HG02852 (cell line): ENCODE data around the gene RYR3.

Experiments
- ATAC-seq: cut with Tn5 transposase; IDR thresholded peaks from one replicate; pipeline ENCODE4 v1.9.1; 2021; ENCODE audit warnings: mild to moderate bottlenecking, moderate library complexity; ENCODE audit not compliant: unreplicated experiment

The RYR3 gene

DNA sequence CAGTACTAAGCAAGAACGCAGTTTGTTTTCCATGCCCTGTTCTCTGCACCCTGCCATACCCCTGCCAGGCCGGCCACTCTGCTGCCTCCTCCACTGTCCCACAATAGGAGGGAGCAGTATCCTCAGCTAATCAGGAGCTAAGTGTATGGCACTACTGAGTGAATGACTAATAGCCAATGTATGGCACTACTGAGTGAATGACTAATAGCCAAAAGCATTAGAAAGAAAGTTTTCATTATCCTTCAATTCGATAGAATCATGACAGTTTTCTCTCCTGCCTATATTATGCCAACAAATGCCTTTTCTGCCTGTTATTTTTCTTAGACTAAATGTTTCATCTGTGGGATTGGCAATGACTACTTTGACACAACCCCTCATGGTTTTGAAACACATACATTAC, 550.0 kb downstream of the RYR3 start:
- ATAC-seq, result no peak

DNA sequence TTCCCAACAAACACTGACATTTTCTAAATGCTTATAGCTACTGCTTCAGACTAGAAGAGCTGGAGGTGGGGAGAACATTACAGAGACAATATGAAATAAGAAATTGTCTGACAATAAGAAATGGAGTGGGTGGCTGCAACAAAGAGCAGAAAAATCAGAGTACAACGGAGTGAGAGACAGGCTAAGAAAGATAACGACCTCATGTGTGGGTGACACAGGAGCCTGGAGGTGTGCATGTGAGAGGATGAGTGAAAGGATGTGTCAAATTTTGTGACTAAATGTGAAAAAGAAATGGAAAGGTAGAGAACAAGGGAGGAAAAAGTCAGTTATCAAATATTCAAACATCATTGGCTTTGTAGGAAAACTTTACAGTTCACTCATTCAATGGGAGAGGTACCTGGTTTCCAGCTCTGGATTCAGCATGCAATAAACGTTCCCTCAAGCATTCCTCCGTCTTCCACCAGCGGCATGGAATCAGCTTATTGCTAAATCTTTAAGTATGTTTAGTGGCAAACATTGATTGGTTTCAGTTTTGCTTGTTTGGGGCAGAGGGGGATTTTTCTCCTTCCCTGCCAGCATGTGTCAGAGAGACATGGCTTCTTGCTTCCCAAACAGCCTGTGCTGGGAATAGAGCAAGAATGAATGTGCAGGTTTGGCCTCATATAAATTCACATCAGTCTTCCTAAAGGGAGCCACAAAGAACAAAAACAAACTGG, 553.8 kb downstream of the RYR3 start:
- no peak for ATAC-seq

DNA sequence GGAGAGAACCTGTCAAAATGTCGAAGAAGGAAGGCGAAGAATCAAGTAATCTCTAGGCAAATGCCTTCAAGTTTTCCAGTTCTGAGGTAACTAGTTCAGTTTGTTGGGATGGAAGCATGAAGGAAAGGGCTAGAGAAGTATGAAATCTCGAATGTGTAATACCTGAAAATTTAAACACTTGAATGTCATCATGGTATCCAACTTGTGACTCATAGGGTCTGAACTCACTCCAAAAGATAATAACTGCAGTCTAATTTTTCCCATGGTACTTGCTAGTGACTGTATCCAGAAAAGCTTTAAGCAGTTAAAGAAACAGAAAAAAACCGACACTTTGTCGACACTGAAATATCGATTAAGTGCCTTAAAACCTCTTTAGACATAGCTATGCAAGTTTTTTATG, 554.6 kb downstream of the RYR3 start:
- ATAC-seq, result no peak

DNA sequence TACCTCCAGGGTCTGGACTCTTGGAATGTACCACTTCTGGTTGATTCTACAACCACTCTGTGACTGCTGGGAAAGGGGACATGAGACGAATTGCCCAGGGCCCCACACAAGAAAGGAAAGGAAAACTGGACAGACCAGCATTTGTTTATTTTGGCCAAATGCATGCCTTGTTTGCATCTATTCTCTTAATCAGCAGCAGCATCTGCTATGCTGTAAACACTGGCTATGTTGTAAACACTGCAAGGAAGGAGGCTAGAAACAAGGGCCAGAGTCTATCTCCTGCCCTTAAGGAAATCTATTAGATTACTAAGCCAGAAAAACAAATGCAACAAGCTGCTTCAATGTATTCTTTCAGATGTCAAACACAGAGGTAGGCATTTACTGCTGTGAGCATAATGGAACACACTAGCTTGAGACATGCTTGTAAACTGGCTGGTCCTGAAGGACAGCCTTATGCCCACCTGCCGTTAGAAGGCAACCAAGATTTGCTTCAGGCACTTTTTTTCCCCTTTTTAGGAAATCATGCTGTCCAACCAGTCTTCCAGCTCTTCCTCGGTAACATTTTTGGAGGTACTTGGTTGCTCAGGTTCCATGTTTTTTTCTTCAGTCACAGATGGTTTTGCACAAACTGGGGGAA, 555.5 kb downstream of the RYR3 start:
- no peak for ATAC-seq

DNA sequence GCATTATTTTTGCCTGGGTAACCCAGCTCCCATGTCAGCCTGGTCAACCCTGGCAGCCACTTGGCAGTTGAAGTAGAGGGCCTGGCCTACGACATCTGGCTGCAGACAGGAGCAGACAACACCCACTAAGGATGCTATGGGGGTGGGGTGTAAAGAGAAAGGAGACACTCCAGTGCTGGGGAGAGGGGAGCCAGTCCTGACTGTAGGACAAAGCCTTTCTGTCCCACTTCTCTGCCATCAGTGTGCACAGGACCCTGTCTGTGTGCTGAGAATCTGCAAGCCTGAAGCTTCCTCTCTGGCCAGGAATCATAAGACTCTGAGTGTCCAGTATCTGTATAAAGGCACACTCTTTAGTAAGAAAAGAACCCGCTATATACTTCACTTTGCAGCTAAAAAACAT, 561.2 kb downstream of the RYR3 start:
- ATAC-seq, result no peak

DNA sequence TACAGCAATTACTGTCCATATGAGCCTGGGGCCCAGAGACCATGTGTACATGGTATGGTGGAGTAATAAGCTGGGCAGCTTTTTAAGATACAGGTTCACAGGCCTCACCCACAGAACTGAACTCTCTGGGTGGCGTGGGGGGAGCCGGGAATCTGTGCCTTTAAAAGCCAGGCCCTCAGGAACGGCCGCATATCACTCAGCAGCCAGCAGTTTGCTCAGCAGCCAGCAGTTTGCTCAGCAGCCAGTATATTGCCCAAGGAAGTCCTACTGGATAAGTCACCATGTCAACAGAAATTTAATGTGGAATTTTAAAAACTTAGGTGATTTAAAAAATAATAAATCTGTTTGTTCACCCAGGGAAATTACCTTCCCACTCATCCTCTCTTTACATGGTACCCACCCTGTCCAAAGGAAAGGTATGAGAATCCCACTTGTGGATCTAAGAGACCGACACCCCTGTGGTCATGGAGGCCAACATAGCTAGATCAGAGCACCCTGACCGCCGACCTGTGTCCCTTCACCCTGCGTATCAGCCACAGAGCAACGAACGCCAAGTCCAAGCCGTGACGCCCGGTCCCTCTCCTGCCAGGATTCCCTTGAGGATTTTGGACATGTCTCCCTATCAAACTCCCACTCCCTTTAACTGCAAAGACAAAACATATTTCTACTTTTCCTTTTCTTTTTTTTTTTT, 561.8 kb downstream of the RYR3 start:
- ATAC-seq, result no peak

DNA sequence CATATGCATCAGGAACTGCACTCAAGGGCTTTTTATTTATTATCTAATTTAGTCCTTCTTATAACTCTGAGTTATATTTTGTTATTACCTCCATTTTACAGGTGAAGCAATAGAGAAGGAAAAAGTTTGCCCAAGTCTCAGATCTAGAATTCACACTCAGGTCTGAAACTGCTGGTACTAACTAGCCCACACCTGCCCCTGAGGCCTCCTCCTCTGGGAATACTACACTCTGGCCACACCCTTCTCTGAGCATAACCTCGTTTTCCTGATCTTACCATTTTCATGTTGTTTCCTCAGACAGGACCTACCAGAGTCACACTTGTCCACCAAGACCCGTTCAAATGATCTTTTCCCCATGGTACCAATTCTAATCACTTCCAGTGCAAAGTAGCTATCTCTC, 563.4 kb downstream of the RYR3 start:
- no peak for ATAC-seq

DNA sequence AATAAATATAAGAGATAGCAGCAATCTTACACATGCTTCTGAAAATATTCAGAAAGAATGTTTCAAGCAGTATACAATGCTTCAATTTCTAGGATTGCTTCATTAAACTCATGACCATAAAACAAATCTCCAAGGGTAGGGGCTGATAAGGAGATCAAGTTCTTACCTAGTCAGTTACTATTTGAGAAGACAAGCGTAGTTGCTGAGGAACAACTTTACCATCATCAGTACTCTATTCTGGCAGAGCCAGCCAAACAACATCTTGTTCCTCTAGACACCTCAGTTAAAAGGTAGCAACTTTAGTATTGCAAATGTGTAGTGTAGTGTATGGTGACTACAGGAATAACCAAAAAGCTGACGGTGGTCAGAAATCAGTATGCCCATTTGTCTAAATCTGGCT, 572.2 kb downstream of the RYR3 start:
- ATAC-seq, result no peak

DNA sequence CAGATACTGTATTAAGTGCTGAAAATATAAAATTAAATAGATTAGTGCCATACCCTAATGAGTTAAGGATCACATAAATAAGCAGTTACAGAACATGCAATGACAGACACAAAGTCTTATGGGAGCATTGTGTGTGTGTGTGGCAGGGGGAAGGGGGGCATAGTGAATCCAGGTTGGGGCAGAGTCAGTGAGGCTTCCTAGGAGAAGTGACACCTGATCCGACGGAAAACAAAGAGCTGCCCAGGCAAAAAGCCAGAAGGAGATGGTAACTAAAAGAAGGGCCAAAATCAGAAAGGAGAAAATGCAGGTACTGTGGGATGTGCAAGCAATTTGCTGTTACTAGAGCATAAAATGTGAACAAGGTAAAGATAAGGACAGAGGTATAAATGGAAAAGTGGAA, 577.4 kb downstream of the RYR3 start:
- no peak for ATAC-seq

DNA sequence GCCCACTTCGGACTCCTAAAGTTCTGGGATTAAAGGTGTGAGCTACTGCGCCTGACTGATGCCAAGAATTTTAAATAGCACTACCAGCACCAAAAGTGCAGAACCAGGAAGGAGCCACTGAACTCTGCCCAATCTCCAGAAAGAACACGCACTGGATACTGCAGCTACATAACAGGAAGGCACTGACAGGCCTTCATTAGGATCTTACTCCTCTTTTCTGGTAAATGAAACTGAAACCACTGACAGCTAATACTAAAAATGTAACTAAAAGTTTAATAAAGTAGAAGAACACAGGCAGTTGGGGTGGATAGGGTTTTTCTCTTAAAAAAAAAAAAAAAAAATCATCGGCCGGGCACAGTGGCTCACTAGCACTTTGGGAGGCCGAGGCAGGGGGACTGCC, 583.4 kb downstream of the RYR3 start:
- peak; percentile 65 for ATAC-seq

DNA sequence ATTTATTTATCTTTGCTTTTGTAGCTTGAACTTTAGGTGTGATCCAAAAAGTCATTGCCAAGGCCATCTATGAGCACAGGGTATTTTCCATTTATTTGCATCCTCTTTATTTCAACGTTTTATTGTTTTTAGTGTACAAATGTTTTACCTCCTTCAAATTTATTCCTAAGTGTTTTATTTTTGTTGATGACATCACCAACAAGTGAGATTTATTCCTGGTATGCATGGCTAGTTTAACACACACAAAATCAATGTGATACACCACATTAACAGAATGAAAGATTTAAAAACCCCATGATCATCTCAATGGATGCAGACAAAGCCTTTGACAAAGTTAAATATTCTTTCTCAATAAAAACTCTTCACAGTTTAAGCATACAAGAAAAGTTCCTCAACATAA, 591.3 kb downstream of the RYR3 start:
- ATAC-seq, result no peak

DNA sequence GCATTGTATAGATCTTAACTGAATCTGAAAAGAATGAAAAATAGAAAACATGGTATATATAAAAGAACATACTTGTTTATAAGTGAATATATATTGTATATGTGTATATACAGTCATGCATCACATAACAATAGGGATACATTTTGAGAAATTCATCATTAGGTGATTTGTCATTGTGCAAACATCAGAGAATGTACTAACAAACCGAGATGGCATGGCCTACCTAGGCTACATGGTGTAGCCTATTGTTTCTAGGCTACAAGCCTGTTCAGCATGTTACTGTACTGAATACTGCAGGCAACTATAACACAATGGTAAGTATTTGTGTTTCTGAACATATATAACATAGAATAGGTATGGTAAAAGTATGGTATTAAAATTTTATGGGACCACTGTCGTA, 592.9 kb downstream of the RYR3 start:
- ATAC-seq, result no peak

DNA sequence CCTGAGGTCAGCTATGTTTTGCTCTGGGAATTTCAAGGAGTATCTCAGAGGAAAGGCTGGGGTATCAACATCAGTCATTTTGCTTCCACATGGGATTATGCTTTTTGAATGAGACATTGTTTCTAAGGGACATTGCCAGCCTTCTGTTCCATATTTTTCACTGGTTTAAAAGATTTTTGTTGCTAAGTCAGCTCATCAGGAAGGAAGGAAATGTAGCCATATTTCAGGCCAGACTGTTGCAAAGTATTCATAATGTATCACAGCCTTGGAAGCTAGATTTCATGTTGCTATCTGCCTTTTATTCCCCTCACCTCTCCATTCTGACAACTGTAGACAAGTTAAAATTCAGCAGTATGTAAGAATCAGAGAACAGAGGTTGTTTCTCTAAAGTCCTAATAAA, 596.6 kb downstream of the RYR3 start:
- no peak for ATAC-seq

DNA sequence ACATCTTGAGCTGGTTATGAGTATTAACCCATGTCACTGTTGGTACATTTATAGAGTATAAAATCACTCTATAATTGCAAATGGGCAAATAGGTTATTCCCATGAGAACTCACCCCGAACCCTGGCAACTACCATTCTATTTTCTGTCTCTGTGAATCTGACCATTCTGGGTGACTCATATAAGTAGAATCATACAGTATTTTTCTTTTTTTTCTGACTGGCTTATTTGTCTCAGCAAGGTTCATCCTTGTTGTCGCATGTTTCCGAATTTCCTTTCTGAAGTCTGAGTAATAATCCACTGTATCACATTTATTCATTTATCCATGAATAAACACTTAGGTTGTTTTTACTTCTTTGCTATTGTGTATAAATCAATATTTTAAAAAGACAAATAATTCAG, 597.6 kb downstream of the RYR3 start:
- ATAC-seq, result no peak

DNA sequence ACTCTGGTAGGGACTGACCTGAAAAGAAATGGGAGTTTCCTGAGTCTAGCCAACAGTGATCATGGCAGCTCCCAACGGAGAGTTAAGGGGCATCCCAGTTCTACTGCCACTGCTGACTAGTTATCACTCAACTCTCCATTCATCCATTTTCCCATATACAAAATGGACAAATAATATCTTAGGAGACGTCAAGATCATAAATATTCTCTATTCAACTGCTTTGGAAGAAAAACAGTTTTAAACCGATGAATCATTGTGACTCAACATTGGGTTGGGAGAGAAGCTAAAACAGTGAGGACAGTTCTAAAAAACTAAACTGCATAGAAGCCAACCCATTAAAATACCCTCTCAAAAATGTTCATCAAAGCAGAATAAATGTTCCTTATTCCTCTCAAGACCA, 600.0 kb downstream of the RYR3 start:
- no peak for ATAC-seq

DNA sequence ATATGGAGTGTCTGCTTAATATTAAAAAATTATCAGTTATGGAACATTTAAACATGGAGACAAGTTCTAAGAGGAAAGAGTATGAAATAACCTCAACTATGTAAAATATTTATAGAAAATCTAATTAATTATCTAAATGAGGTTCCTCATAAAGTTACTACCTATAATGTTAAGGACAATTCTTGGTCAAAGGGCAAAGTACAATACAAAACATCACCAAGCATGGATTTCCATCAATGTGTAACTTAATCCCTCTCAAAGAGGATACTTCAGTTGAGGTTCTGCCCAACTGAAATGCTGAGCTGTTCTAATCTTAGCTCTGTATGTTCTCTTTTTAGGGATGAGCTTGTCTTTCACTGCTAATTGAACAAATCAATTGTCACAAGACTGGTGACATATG, 601.6 kb downstream of the RYR3 start:
- ATAC-seq, result no peak

DNA sequence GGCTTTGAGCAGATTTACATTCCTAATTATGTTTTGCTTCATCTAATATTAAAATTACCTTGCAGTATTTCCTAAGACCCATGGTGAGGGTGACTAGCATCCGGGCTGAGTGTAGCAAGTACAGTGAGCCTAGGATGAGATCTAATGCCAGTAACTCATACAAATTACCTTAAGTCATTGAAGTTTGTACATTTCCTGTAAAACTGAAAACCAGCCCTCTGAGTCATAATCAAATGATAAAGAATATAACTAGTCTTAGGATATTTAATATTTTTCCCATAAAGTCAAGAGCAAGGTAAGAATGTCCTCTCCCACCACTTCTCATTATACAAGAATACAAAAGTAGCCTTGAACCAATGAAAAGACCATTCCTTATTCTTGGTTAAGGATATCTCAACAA, 602.7 kb downstream of the RYR3 start:
- no peak for ATAC-seq
